H1 (cell line): ENCODE data around the gene PHC3. TPM values are rescaled to one million over a fixed set of nuclear protein-coding genes. Genes with fewer than 3 reads are reported as not detected.

Experiments
- HDAC2 ChIP-seq, 2 experiments: fragments of 300-600 bp in 1 of 2; sonication (generic) in 1 of 2; IDR thresholded peaks; 2 replicates each; pipeline ENCODE4 v1.6.1; 2011 to 2012; ENCODE audit warnings: low read depth in 2 of 2, low read length in 2 of 2, mild to moderate bottlenecking in 2 of 2, moderate library complexity in 2 of 2, borderline replicate concordance in 1 of 2, inconsistent platforms in 1 of 2
- KDM1A ChIP-seq: fragments of 200-600, 300-600 bp; sonication (generic); IDR thresholded peaks from 2 replicates; pipeline ENCODE4 v1.7.1; 2016; ENCODE audit warnings: mild to moderate bottlenecking, low read length, borderline replicate concordance
- polyA plus RNA-seq, 7 experiments: library from polyadenylated mRNA; depleted of rRNA in 3 of 7; stranded (reverse) in 5 of 7; unstranded in 2 of 7; fragments of >200 nt in 5 of 7; fragments of 200-250 nt in 2 of 7; gene quantifications; 1 replicate in 5 of 7; 2 replicates in 1 of 7; 4 replicates in 1 of 7; pipeline versions ENCODE4 v1.2.1 to v1.2.3, GENCODE V29; 2011 to 2013; ENCODE audit warnings: missing spikeins in 2 of 7, mixed read lengths in 2 of 7
- total RNA-seq: library from RNA; stranded (reverse); fragmentation: NEBNext Ultra II Directional; extraction: Animal tissue kit (Norgen Biotek cat#: 25700); gene quantifications from 2 replicates; pipeline ENCODE4 v1.2.1, GENCODE V29; 2021

Gene PHC3
- total and polyA plus RNA-seq, 2 of the 8 experiments (the other 6 are each of a cell fraction or from before 2014, with no cell fraction given), result 26.4 to 29.2 TPM

GRCh38 chr3:170080605-170081004 is 100.9 kb downstream of the PHC3 start (continued):
- TF ChIP-seq HDAC2 (IDR thresholded peaks at IDR 0.05; ENCODE audit: borderline replicate concordance in 1 of 2, low read depth in 2 of 2, low read length in 2 of 2) (no peak), KDM1A (no peak)
